ENCODE measurements around the gene SIX6.

Gene SIX6

DNA sequence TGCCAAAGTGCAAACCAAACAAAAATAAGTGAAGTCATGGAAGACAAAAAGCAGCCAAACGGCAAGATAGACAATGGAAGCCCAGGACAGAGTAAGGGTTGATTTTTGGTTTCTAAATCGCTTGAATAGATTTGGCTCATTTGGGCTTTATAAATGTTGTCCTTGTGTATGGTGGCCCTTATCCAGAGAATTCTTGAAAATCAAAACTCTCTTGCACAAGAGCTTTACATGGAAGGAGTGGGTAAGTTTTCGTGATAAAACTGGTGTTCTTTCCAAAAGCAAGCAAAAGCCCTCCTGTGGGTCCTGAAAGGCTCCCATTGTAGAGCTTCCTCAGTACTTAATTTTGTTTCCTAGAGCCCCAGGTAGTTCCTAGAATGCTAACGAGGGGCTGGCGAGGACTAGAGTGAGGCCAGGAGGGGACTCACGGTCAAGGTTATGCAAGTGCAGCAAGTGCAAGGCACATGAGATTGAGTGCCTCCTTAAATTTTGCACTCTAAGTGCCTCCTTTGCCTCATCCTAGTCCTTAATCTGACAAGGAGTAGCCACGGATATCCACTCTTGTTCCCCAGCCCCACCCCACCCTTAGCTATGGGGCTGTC, 4.1 kb downstream of the SIX6 start:
- no peak for DNase-seq (ENCODE audit: low read depth in 4 of 4, low spot score in 1 of 4)

DNA sequence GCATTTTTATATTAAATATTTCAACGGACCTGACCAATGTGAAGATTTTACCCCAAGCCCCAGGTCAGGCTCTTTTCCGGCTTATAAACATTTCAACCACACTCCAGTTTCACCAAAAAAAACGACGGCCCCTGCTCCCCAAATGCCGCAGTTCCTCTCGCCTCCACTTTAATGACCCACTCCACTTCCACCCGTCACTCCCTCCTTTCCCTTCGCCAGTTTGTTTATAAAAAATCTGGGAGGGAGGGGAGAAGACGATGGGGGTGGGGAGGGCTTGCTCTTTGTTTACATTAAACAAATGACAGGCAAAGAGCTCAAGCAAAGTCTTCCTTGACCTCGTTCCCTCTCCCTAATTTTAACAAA, 5.4 kb downstream of the SIX6 start:
- DNase-seq (ENCODE audit: low read depth in 4 of 4, low spot score in 1 of 4): no peak

DNA sequence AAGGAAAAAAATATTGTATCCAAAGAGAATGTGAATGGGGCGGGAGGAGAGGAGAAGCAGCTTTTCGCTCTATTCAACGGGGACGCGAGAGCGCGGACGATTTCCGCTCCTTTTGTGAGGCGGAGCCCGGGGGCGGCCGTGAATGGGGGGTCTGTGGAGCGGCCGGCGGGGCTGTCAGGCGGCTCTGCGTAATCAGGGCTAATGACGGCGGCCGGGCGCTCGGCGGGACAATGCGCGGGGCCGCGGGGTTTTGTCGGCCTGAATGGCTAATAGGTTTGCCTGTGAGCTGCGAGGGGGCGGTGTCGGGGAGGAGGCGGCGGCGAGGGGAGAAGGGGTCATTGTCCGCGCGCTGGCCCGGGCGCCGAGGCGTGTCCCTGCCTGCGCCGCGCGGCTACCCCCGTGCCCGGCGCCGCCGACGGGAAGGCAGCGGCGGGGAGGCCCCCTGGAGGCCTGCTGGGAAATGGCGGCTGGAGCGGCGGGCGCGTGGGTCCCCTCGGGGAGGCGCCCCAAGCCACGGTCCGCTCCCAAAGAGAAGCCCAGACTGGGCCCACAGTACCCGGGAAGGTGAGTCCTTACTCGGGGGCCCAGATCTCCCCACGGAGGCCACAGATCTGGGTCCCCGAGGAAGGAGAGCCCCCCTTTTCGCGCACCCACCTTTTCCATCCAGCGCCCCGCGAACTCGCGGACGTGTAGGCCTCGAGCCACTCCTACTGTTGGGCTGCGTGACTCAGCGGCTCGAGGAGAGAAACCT, 6.0 kb downstream of the SIX6 start:
- peak in 1 of 4 experiments; percentile 11 for DNase-seq (ENCODE audit: low read depth in 4 of 4, low spot score in 1 of 4)

DNA sequence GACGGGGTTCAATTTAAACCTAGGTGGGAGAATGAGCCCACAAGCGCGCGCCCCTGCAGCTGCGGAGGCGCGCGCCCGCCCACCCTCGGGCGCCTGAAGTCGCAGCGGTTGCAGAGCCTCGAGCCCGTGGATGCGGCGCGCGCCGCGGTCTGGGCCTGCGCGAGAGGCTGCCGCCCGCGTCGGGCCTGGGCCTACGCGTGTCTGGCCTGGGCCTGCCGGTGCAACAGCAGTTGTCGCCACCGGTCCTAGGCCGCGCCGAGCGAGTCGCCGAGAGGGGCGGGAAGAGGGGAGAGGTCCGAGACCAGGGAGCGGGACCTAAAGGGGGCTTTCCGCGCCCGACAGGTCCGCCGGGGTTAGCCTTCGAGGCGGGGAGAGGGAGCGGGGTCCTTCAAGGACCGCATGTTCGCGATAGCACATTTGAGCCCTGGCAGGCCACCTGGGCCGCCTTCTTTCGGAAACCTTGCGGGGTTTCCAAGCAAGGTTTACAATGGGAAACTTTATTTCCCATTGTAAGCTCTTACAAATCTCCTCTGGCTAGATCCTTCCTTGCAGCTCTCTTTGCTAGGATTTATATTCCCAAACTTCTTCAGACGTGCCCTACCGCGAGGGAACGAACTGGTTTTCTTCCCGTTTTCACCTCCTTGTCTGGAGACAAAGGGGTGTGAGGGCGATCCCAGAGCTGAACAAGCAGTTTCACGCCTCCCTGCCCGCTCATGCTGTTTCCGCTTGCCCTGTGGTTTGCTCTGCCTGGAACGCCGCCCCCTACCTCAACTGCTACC, 6.8 kb downstream of the SIX6 start:
- DNase-seq (ENCODE audit: low read depth in 4 of 4, low spot score in 1 of 4): no peak

DNA sequence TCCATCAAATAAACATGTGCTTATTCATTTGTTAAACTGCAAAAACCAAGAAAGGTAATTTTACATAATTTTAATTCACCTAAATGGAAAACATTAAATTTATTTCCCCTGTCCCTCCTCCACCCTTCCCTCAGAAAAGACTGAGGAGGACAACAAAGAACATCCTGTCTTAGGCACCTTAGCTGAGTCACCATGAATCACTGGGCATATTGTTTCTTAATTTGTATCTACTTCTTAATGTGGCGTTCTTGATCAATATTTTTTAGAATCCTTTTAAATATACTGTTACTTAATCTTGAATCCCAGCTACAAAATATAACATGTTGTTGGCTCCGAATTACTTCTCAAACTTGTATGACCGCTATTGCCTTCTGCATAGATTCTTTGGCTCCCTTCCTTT, 23.5 kb downstream of the SIX6 start:
- no peak for DNase-seq (ENCODE audit: low read depth in 4 of 4, low spot score in 1 of 4)

DNA sequence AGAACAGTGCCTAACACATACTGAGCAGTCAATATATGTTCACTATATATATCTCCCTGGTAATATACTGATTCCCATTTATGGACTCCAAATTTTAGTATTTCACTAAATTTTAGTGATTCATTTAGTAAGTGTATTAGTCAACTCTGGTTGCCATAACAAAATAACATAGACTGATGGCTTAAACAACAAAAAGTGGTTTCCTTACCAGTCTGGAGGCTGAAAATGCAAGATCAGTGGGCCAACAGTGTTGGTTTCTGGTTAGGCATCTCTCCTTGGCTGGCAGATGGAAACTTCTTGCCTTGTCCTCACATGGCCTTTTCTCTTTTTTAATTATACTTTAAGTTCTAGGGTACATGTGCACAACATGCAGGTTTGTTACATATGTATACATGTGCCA, 28.7 kb downstream of the SIX6 start:
- DNase-seq (ENCODE audit: low read depth in 4 of 4, low spot score in 1 of 4): no peak

DNA sequence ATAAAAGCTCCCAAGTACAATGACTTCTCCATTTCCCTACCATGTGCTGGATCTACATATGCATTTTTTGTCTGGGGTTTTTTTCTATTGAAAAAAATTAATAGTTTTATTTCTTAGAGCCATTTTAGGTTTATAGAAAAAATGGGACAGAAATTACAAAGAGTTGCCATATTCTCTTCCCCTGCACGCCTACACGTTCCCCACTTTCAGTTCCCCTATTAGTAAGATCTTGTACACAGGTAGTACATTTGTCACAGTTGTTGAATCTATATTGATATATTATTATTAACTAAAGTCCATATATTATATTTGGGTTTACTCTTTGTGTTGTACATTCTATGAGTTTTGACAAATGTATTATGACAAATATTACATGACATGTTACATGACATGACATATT, 35.7 kb downstream of the SIX6 start:
- no peak for DNase-seq (ENCODE audit: low read depth in 4 of 4, low spot score in 1 of 4)

DNA sequence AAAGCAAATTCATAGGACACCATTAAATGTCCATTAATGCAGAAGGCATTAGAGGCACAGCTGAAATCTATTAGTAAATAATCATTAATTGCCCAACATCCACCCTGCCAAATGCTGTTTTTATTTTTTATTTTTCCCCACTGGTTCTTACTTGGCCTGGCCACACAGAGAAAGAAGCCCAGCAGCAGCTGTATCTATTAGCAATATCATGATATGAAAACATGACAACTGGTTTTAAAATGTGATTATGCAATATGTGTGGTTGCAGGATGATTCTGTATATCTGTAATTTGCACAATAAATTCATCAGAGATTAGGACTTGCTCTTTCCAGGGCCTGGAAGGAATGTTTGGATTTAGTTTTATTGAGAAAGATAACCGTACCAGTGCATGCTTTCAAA, 44.9 kb downstream of the SIX6 start:
- no peak for DNase-seq (ENCODE audit: low read depth in 4 of 4, low spot score in 1 of 4)

DNA sequence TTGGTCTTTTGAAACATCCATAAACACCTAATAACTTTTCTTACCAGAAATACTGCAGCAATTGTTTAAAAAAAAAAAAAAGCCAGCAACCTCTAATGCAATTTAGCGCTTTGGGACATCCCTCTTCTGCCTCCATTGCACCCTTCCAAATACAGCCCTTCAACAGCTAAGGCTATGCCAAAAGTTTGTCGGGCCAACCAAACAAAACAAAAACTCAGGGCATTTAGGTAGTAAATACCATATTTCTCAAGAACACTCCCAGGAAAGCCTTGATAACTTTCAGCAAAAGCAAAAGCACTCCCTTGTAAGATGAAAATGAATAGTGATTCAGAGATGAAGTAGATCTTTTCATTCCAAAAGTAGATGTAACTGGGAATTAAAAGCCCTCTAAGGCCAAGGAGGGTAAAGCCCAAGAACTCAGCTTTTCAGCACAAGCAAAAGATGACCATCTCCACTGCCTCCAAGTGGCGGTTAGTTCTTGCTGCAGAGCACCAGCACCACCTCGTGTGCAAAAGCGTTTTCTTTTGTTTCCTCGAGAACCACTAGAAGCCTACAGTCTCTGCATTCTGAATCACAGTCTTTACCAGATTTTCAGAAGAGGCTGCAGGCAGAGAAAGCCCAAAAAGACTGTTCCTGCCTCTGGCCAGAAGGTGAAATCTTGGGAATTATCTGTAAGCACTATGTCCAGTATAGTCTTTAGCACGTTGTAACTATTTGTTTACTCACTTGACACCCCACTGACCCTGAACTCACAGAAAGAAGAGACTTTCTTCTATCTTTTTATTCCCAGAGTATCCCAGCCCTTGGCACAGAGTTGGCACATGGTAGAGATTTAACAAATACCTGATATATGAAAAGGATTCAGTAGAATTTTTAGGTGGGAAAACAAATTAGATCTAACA, 53.1 kb downstream of the SIX6 start:
- peak in 1 of 4 experiments; percentile 0 for DNase-seq (ENCODE audit: low read depth in 4 of 4, low spot score in 1 of 4)
